ENCODE results near the gene LARGE1.

GRCh38 chr22:33743756-33744155, 176.5 kb downstream of the LARGE1 start:
- no peak for TF ChIP-seq CTCF (IDR thresholded peaks at IDR 0.05 in 2 of 3, conservative IDR thresholded peaks at IDR 0.05 in 1 of 3; ENCODE audit: insufficient read depth in 2 of 3, low read depth in 1 of 3, low read length in 3 of 3)
- TF ChIP-seq MEF2D (tag; conservative IDR thresholded peaks at IDR 0.05; ENCODE audit: low read depth), result no peak
- no peak for TF ChIP-seq ZZZ3 (IDR thresholded peaks at IDR 0.05)
- TF ChIP-seq NRF1 (conservative IDR thresholded peaks at IDR 0.05 in 1 of 2, IDR thresholded peaks at IDR 0.05 in 1 of 2), result no peak
- TF ChIP-seq KLF16 (IDR thresholded peaks at IDR 0.05), result no peak
- TF ChIP-seq PRPF4 (IDR thresholded peaks at IDR 0.05; ENCODE audit: insufficient read depth, low read depth, low read length, poor library complexity, severe bottlenecking), result no peak
- no peak for TF ChIP-seq ZNF239 (CRISPR knock-in tag; IDR thresholded peaks at IDR 0.05)
- no peak for TF ChIP-seq ZNF583 (CRISPR knock-in tag; IDR thresholded peaks at IDR 0.05)
- TF ChIP-seq ZBTB33 (CRISPR knock-in tag; IDR thresholded peaks at IDR 0.05), result no peak
- no peak for TF ChIP-seq ADNP (tag; IDR thresholded peaks at IDR 0.05)
- no peak for TF ChIP-seq E2F4 (CRISPR knock-in tag; IDR thresholded peaks at IDR 0.05; ENCODE audit: low read depth)
- no peak for TF ChIP-seq ZBTB12 (CRISPR knock-in tag; IDR thresholded peaks at IDR 0.05)

Data from K562 (cell line).